Eye (tissue), 1 donor: Measurements from ENCODE around the gene PADI3.
"Not testable (repeated sequence)": the region's sequence is repeated elsewhere in the genome, so short reads cannot be mapped to it uniquely, and the experiment has no call there.

Experiments
- DNase-seq: peaks from one replicate; pipeline ENCODE4 v3.0.0-alpha.2; 2015

Gene PADI3

GRCh38 chr1:17216078-17216477 lies 32.8 kb upstream of the PADI3 start:
- DNase-seq, result no peak

- no peak for DNase-seq
Observed at GRCh38 chr1:17217607-17218006, 31.3 kb upstream of the PADI3 start.

GRCh38 chr1:17218939-17219338 lies 30.0 kb upstream of the PADI3 start:
- DNase-seq, result no peak

GRCh38 chr1:17220287-17220686 lies 28.6 kb upstream of the PADI3 start:
- DNase-seq, result no peak

GRCh38 chr1:17222557-17222956 lies 26.3 kb upstream of the PADI3 start:
- no peak for DNase-seq

DNA sequence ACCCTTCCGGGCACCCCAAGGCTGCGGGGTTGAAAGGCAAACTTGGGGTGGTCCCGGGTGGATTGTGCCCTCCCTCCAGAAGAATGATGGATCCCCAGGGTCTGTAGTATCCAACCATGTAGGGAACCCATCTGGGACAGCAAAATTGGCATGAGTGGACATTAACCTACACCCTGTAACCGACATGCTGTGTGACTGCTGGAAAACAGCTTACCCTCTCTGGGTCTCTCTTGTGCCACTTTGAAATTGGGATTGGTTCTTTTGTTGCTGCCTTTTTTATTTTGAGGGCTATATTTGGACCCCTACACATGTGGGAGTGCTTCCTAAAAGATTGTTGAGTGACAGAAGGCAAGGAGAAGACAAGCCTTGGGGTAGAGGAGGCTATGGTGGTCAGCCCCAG lies 24.5 kb upstream of the PADI3 start:
- DNase-seq, result no peak

DNA sequence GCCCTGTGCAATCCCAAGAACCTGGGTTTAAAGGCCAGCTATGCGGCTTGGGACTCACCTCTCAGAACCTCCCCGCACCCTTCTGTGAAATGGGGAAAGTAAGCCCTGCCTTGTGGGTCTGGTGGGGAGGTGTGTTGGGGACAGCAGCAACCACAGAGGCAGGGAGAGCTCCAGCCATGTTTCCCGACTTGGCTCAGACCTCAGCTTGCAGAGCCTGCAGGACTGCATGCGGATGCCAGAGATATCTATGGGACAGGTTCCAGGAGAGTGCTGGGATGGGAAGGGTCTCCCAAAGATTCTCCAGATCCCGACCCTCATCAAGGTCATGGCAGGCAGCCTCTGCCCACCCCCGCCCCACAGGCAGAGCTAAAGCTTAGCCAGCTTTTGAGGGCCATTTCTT lies 23.8 kb upstream of the PADI3 start:
- DNase-seq, result no peak

GRCh38 chr1:17227358-17227915 lies 21.5 kb upstream of the PADI3 start:
- no peak for DNase-seq

DNA sequence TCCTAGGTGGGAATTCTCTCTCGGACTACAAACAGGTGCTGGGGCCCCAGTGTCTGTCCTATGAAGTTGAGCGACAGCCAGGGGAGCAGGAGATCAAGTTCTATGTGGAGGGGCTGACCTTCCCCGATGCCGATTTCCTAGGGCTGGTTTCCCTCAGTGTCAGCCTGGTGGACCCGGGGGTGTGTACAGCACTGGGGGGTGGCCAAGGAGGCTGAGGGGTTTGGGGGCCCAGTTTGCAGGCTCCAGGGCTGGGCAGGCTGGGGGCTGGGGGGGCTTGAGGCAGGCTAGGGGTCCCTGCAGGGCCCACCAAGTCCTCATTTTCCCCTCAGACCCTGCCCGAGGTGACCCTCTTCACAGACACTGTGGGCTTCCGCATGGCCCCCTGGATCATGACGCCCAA lies 20.3 kb upstream of the PADI3 start:
- DNase-seq, result no peak

DNA sequence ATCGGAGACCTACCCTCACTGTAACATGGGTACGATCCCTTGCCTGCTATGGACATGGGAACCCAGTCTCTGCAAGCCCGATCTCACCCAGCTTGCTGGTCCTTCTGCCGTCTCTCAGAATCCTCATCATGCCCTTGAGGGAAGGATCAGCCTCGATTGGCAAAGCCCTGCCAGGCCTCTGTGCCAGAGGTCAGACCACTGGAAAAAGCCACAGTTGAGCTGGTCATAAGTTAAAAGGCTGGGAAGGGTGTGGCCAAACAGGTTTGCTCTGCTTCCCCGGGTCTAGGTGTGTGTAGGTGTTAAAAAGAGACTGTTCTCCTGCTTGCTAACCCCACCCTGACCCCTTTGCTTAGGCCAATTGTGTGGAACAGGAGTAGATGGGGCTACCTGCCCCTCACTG lies 19.5 kb upstream of the PADI3 start:
- no peak for DNase-seq

DNA sequence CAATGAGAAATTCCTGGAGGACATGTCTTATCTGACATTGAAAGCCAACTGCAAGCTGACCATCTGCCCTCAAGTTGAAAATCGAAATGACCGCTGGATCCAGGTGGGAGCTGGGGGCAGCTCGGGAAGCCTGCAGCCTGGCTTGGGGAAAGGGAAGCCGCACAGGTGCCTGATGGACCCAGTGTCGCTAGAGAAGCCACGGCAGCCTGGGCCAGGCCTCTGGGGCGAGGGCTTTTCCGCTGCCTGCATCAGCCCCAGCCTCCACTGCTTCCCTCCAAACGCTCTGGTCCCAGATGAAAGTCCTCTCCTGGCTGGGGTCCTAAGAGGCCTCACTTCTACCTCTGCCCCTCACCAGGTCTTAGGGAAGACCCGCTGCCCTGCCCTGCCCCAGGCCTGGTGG lies 18.8 kb upstream of the PADI3 start:
- no peak for DNase-seq

GRCh38 chr1:17230671-17231310 lies 18.1 kb upstream of the PADI3 start:
- DNase-seq, result no peak

DNA sequence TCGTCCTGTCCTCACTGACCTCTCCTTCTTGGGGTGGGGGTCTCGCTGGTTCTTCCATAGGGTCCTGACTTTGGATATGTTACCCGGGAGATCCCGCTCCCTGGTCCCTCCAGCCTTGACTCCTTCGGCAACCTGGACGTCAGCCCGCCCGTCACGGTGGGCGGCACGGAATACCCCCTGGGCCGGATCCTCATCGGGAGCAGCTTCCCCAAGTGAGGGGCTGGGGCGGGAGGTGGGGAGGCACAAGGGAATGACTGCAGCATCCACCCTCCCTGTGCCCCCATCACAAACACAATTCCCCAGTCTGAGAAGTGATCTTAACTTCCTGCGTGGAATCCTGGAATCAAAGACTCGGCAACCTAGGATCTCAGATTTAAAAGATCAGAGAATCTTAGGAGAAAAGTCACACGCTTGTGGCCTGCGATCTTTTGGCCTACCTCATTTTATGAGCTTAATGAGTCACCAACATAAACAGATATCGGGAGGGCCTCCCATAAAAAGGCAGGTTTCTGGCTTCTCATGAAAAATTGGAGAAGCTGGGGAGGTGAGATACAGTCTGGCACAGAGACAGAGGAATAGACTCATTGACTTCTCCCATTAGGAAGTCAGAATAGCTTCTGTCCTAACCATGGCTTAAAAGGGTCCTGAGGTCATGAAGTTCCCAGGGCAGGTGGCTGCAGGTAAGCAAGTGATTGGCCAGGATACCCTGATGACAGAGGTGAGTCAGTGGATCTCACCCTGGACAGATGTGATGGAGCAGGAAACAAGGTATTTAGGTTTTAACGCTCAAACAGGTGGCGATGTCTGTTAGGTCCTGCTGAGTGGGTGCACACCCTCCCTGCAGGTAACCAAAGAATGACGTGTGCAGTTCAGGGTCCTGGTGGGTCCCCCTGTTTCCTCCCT lies 15.9 kb upstream of the PADI3 start:
- no peak for DNase-seq

DNA sequence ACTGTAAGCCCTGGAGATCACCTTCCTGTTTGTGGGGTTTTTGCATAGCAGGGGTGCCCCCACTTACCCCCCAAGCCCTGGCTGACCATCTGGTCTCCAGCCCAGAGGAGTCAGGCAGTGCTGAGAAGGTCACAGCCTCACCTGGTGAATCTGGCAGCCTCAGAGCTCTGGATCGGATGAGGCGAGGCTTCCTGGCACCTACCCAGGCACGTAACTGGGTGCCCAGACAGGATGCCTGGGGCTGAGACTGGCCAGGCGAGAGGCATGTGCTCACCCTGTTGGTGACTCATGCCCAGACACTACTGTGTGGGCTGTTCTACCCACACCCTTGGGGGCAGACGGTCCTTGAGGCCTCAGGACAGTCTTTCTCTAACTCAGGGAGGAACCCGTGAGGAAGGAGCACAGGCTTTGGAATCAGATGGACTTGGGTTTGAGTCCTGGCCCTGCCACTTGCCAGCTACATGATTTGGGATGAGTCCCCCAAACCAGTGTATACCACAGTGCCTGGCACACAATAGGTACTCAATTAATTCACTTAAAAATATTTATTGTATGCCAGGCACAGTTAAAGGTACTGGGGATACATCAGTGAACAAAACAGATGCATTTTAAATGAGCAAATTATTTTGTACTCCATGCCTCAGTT lies 15.1 kb upstream of the PADI3 start:
- DNase-seq, result no peak

- no peak for DNase-seq
Observed at GRCh38 chr1:17234405-17234804, 14.5 kb upstream of the PADI3 start.

DNA sequence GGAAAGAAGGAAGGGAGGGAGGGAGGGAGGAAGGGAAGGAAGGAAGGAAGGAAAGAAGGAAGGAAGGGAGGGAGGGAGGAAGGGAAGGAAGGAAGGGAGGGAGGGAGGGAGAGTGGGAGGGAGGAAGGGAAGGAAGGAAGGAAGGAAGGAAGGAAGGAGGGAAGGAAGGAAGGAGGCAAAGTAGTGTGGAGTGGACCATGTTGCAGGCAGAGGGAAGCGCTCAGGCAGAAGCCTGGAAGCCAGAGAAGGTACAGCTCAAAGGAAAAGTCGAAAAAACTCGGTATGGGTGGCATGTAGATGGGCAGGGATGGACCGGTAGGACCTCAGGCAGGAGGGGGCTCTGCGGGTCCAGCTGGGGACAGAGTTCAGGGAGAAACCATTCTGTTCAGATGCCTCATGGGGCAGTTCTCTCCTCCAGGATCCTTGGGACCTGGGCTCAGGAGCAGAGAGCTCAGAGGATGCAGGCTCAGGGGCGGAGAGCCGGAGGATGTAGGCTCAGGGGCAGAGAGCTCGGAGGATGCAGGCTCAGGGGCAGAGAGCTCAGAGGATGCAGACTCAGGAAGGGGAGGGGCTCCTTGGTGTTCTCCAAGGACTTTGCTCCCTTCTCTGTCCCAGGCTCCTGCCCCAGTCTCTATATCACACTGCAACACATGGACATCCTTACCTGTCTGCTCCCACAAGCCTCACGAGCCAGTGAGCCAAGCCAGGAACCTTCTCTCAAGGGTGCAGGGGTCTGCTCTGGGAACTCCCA lies 13.6 kb upstream of the PADI3 start:
- no peak for DNase-seq

DNA sequence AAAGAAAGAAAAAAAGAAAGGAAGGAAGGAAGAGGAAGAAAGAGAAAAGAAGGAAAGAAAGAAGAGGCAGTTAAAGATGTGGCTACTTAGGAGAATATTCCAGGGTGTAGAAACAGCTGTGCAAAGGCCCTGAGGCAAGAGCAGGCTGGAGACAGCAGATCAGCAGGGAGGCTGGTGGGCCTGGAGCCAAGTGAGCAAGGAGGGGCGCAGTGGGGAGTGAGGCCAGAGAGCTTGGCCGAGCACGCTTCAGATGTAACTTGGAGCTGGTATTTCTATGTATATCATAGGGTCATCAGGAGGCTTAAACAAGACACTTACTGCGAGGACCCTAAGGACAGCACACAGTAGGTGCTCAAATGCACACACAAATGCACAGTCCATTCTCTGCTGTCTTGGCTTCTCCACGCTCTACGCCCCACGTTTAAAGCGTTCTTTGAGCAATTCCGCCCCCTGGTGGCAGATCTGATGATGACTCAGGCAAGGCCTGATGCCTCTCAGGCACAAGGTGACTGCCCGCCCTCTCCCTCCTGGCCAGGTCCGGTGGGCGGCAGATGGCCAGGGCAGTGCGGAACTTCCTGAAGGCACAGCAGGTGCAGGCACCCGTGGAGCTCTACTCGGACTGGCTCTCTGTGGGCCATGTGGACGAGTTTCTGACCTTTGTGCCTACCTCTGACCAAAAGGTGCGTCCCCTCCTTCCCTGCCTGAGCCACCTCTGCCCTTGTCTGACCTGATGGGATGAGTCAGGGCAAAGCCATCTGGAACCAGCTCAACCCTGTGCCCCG lies 11.9 kb upstream of the PADI3 start:
- DNase-seq, result peak; percentile 95

- DNase-seq, result no peak
Observed at GRCh38 chr1:17237561-17237903, 11.4 kb upstream of the PADI3 start.

GRCh38 chr1:17239420-17239819 lies 9.5 kb upstream of the PADI3 start:
- peak; percentile 95 for DNase-seq

- DNase-seq, result peak; percentile 55
Observed at GRCh38 chr1:17241011-17241779, 7.7 kb upstream of the PADI3 start.

DNA sequence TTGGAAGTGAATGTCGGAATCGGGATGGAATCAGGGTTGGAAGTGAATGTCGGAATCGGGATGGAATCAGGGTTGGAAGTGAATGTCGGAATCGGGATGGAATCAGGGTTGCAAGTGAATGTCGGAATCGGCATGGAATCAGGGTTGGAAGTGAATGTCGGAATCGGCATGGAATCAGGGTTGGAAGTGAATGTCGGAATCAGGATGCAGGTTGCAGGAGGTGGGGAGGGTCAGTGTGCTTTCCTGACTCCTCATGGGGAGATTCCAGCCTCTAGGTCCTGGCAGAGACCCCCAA lies 7.2 kb upstream of the PADI3 start:
- not testable (repeated sequence) for DNase-seq

- DNase-seq, result no peak
Observed at GRCh38 chr1:17243274-17243673, 5.6 kb upstream of the PADI3 start.
